Neural crest cell (in vitro differentiated cells): ENCODE data around the gene SARNP. TPM values are rescaled to one million over a fixed set of nuclear protein-coding genes. Genes with fewer than 3 reads are reported as not detected.

Experiments
- DNase-seq: peaks from one replicate; pipeline ENCODE4 v3.0.0; 2021; ENCODE audit warnings: low read depth, mixed read lengths, low spot score
- H3K27ac Mint-ChIP-seq: one replicate; pipeline ENCODE4 v1.8.0; 2021; ENCODE audit warnings: mild to moderate bottlenecking, mixed read lengths; ENCODE audit not compliant: unreplicated experiment
- H3K27me3 Mint-ChIP-seq: 2 replicates; pipeline ENCODE4 v1.8.0; 2021; ENCODE audit warnings: low read depth, mild to moderate bottlenecking, mixed read lengths
- H3K36me3 Mint-ChIP-seq: 2 replicates; pipeline ENCODE4 v1.8.0; 2021; ENCODE audit warnings: low read depth, mild to moderate bottlenecking, mixed read lengths
- H3K4me1 Mint-ChIP-seq: 2 replicates; pipeline ENCODE4 v1.8.0; 2021; ENCODE audit warnings: mixed read lengths
- H3K4me3 Mint-ChIP-seq: one replicate; pipeline ENCODE4 v1.8.0; 2021; ENCODE audit warnings: mild to moderate bottlenecking, mixed read lengths
- H3K9me3 Mint-ChIP-seq: 2 replicates; pipeline ENCODE4 v1.8.0; 2021; ENCODE audit warnings: mixed read lengths
- CTCF ChIP-seq: fragments of 200-600 bp; sonication (generic); conservative IDR thresholded peaks from 2 replicates; pipeline ENCODE4 v1.5.0; 2021; ENCODE audit warnings: antibody characterized with exemption, mild to moderate bottlenecking
- total RNA-seq: library from RNA; stranded (reverse); gene quantifications from 2 replicates; pipeline ENCODE4 v1.2.1, GENCODE V29; 2021

Gene SARNP
- total RNA-seq, 1 donor from 2014 or later, result 121 TPM

GRCh38 chr12:55827806-55828205 is 10.3 kb upstream of the SARNP start:
- H3K9me3 Mint-ChIP-seq, result no peaks in the 10 kb centered on the region
- H3K36me3 Mint-ChIP-seq, result peaks cover 11% of the 10 kb centered on the region
- peak overlapping the region; percentile 99 for H3K4me3 Mint-ChIP-seq
- peaks cover 67% of the 10 kb centered on the region for H3K4me1 Mint-ChIP-seq
- H3K27me3 Mint-ChIP-seq, result no peaks in the 10 kb centered on the region
- DNase-seq, result no peak
- peak overlapping the region; percentile 91 for H3K27ac Mint-ChIP-seq
- TF ChIP-seq CTCF, result no peak

GRCh38 chr12:55824726-55825125 is 7.2 kb upstream of the SARNP start:
- no peak overlapping the region for H3K27ac Mint-ChIP-seq
- TF ChIP-seq CTCF, result no peak
- H3K36me3 Mint-ChIP-seq, result peaks cover 16% of the 10 kb centered on the region
- H3K9me3 Mint-ChIP-seq, result no peaks in the 10 kb centered on the region
- DNase-seq, result no peak
- peak overlapping the region; percentile 20 for H3K4me3 Mint-ChIP-seq
- H3K27me3 Mint-ChIP-seq, result no peaks in the 10 kb centered on the region
- peaks cover 43% of the 10 kb centered on the region for H3K4me1 Mint-ChIP-seq

GRCh38 chr12:55823419-55823818 is 5.9 kb upstream of the SARNP start:
- peaks cover 16% of the 10 kb centered on the region for H3K36me3 Mint-ChIP-seq
- no peak overlapping the region for H3K27ac Mint-ChIP-seq
- no peak for TF ChIP-seq CTCF
- no peak for DNase-seq
- peaks cover 42% of the 10 kb centered on the region for H3K4me1 Mint-ChIP-seq
- no peaks in the 10 kb centered on the region for H3K27me3 Mint-ChIP-seq
- H3K9me3 Mint-ChIP-seq, result no peaks in the 10 kb centered on the region
- peak overlapping the region; percentile 3 for H3K4me3 Mint-ChIP-seq

GRCh38 chr12:55822228-55822627 is 4.7 kb upstream of the SARNP start:
- peak overlapping the region; percentile 70 for H3K4me3 Mint-ChIP-seq
- H3K4me1 Mint-ChIP-seq, result peaks cover 31% of the 10 kb centered on the region
- peaks cover 6% of the 10 kb centered on the region for H3K36me3 Mint-ChIP-seq
- no peaks in the 10 kb centered on the region for H3K9me3 Mint-ChIP-seq
- H3K27ac Mint-ChIP-seq, result no peak overlapping the region
- H3K27me3 Mint-ChIP-seq, result no peaks in the 10 kb centered on the region
- TF ChIP-seq CTCF, result peak; percentile 49
- no peak for DNase-seq

- no peak overlapping the region for H3K27ac Mint-ChIP-seq
- peak overlapping the region; percentile 64 for H3K4me3 Mint-ChIP-seq
- no peak for DNase-seq
- H3K4me1 Mint-ChIP-seq, result peaks cover 28% of the 10 kb centered on the region
- H3K36me3 Mint-ChIP-seq, result peaks cover 5% of the 10 kb centered on the region
- no peaks in the 10 kb centered on the region for H3K27me3 Mint-ChIP-seq
- no peaks in the 10 kb centered on the region for H3K9me3 Mint-ChIP-seq
- TF ChIP-seq CTCF, result peak; percentile 37
These were observed 3.2 kb upstream of the SARNP start for GRCh38 chr12:55820679-55821078.

GRCh38 chr12:55818886-55819285 is 1.4 kb upstream of the SARNP start:
- Mint-ChIP-seq H3K27ac (no peak overlapping the region), H3K4me1 (peaks cover 26% of the 10 kb centered on the region), H3K9me3 (no peaks in the 10 kb centered on the region), H3K4me3 (no peak overlapping the region), H3K27me3 (no peaks in the 10 kb centered on the region), H3K36me3 (peaks cover 5% of the 10 kb centered on the region)
- DNase-seq, result no peak
- TF ChIP-seq CTCF, result no peak
